Measurements from ENCODE around the gene SOX21.
"Not testable (repeated sequence)": the region's sequence is repeated elsewhere in the genome, so short reads cannot be mapped to it uniquely, and the experiment has no call there.

Gene SOX21

DNA sequence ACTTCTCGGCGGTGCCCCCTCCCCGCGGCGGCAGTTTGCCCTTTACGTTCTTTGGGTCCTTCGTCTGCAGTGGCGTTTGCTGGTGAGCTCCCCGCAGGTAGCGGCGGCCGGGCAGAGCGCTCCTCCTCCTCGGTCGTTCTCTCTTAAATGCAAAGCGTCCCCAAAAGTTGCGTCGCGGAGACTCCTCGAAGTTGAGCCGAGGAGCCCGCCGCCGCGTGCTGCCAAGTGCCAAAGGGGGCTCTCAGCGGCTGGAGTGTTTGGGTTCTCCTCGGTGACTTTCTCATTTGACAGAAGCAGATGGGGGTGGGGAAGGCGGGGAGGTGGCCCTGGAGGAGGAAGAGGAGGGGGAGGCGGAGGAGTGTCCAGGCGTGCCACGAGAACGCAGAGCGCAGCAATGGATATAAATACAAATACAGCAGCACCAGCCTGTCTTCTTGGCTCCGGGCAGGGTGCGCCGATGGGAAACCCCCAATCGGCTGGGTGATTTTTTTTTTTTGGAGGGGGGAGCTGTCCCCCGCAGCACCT is at the start of gene SOX21:
Gene SOX21 (minus strand): TSS at position 259 of the 525 bp plus-strand sequence. CDS start 496 bp downstream, outside the sequence.
- peak; percentile 27 to 34 for DNase-seq

DNA sequence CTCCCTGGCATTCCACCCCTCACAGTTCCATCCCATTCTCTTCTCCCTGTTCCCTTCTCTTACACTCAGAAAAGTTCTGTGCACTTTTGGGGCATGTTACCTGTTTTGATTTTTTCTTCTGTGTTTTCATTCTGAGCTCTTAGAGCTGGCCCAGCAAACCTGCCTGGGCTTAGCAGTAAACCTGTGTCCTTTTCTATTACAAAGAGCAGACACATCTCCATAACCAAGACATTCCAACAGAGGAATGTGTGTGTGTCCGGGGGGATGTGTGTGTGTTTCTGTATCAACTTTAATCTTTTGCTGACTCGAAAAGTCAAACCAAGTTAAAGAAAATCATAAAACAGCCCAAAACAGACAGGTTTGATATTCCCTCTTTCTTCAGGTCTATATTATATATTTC is 49.1 kb upstream of the SOX21 start:
- no peak for DNase-seq

DNA sequence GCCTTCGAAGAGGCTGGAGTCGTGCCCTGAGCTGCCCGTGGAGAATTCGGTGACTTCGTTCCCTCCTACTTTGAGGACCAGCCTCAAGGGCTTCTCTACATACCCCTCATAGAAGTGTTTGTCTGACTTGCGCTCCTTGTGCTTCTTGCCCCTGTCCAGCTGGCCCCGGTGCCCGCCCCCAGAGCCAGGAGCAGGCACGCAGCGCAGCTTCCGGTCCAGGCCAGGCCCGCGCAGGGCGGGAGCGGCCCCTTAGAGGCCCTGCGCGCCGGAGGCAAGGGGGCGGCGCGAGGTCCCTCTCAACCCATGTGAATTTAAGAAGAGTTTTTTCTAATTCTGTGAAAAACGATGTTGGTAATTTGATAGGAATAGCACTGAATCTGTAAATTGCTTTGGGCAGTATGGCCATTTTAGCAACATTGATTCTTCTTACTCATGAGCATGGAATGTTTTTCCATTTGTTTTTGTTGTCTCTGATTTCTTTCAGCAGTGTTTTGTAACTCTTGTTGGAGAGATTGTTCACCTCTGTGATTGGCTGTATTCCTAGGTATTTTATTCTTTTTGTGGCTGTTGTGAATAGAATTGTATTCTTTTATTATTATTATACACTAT is 46.9 kb upstream of the SOX21 start:
- DNase-seq, result no peak

DNA sequence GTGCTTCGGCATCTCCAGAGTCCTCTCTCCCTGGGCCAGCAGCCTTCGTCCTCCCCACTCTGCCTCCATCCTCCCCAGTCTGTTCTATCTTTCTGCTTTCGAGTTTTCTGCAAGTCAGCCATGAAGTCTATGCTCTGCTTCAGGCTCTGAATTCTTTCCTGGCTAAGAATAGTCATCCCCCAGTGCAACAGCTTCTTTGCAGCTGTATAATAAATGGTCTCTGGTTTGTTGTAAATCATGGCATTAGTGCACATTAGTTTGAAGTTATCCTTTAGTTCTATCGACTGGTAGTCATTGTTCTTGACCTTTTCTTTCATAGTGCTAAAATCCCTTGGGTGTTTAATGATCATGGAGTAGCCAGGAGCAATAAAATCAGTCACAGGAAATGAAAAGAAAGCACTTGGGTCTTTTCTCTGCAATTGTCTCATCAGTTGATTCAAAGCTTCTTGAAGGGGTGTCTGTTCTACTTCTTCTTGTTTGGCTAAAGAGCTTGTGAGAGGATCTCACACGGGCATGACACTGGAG is 46.2 kb upstream of the SOX21 start:
- no peak for DNase-seq

DNA sequence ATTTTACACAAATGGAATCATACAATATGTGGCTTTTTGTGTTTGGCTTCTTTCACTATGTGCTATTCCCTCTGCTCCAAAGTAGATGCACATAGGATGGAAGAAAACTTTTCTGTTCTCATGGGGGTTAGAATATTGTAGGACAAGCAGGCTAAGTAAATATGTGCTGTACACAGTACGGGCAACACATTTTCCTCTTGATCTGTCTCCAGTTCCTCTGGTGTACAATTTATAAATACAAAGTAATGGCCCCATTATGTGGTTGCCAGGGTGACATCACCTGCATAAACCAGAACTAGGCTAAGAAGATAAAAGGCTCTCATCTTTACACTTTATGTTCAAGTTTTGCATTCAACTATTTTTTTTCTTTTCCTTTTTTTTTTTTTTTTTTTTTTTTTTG is 41.0 kb upstream of the SOX21 start:
- no peak for DNase-seq

DNA sequence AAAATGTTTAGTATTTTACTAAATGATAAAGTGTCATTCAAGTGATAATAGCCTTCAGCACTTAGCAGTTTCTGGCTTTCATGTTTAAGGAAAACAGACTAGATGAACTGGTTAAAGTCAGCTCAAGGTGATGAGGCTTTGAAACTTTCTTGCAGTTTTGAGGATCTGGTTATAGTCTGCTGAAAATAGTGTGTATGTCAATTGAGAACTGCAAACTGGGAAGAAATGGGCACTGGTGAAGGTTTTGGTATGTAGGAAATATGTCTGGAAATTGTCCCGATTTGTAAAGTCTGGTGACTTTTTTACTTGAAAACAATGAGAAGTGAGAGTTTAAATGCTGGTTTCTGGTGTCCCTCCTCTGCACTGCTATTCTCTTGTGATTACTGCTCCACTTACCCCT is 36.8 kb upstream of the SOX21 start:
- no peak for DNase-seq

DNA sequence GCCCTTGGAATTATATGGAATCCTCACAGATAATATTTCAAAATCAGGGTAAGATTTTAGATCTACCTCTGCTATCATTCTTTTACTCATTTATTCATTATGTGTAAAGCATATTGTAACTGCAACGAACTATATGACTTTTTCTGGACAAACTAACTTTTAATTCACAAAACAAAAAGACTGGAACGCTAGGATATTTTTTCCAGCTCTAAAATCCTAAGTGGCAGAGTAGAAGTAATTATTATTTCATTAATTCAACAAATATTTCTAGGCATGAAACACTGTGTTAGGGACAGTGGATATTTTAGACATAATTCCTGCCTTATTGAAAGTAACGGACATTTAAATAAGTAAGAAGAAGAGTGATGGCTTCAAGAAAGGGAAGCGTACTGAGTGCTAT is 26.9 kb upstream of the SOX21 start:
- DNase-seq, result no peak

DNA sequence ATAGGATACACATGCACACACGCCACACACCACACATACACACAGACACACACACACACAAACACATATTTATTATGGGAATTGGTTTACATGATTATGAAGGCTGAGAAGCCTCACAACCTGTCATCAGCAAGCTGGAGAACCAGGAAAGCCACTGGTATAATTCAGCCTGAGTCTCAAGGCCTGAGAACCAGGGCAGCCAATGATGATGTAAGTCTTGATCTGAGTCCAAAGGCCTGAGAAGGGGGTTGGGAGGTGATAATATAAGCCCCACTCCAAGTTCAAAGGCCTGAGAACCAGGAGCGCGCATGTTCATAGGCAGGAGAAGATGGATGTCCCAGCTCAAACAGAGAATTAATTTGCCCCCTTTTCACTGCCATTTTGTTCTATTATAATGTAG is 18.7 kb upstream of the SOX21 start:
- no peak for DNase-seq

DNA sequence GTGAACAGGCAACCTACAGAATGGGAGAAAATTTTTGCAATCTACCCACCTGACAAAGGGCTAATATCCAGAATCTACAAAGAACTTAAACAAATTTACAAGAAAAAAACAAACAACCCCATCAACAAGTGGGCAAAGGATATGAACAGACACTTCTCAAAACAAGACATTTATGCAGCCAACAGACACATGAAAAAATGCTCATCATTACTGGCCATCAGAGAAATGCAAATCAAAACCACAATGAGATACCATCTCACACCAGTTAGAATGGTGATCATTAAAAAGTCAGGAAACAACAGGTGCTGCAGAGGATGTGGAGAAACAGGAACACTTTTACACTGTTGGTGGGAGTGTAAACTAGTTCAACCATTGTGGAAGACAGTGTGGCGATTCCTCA is 17.6 kb upstream of the SOX21 start:
- DNase-seq, result not testable (repeated sequence)

DNA sequence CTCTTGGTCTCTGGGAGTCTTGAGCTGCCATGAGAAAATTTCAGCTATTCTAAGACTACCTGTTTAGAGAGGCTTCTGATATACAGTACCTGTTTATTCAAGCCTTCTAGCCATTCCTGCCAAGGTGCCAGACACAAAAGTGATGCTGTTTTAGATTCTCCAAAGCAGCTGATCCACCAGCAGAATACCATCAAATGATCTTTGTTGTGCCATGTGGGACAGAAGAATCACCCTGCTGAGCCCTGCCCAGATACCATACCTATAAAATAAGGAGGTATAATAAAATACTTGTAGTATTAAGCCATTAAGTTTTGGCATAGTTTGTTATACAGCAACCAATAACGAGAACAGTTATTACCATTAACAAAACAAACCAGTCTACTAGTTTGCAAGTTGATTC is 14.1 kb upstream of the SOX21 start:
- DNase-seq, result no peak

DNA sequence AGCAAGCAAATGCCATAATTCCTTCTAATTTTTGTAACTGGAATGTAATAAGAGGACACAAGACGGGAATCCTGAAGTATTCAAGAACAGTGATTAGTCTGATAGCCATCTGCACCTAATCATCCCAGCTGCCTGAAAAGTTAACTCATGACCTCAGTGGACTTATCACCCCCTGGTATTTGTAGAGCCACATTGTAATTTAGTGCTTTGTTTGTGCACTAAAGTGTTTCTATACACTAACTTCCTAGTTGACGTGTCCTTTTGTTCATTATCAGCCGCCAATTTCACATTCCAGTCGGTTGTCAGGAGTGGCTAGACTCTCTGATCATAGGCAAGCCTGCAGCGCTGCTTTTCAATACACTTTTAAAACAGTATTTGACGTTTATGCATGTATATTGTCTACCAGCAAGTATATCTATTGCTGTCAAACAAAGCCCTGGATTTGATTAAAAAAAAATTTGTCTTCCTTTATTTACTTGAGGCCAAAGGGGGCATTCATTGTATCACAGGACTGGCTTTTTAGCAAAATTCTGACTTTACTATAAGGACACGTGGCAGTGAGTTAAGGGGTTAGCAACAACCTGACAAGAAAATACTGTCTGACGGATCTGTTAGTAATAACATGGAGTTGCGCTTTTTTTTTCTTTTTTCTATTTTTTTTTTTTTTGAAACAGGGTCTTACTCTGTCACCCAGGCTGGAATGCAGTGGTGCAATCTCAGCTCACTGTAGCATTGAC is 10.4 kb upstream of the SOX21 start:
- no peak for DNase-seq

DNA sequence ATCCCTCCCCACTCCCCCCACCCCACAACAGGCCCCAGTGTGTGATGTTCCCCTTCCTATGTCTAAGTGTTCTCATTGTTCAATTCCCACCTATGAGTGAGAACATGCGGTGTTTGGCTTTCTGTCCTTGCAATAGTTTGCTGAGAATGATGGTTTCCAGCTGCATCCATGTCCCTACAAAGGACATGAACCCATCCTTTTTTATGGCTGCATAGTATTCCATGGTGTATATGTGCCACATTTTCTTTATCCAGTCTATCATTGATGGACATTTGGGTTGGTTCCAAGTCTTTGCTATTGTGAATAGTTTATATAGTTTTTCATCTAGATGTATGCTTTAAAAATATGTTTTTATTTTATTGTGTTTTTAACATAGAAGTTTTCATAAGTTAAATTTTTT is 6.4 kb upstream of the SOX21 start:
- DNase-seq, result not testable (repeated sequence)

DNA sequence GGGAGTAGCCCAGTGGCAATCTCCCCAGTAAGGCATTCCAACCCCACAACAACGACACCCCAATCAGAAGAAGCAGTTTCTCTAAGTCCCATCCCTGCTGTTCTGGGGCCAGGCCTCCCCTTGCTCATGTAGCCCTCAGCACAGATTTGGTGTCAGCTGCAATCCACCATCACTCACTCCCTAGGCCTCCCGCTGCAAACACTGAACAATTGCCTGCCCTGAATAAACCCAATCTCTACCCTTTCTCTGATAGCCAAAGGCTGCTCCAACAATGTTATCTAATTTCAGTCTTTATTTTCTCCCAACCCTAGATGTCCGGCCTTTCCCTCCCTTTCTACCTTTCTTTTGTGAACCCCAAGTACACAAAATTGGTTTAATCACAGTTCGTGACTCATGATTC is 5.6 kb upstream of the SOX21 start:
- DNase-seq, result no peak

DNA sequence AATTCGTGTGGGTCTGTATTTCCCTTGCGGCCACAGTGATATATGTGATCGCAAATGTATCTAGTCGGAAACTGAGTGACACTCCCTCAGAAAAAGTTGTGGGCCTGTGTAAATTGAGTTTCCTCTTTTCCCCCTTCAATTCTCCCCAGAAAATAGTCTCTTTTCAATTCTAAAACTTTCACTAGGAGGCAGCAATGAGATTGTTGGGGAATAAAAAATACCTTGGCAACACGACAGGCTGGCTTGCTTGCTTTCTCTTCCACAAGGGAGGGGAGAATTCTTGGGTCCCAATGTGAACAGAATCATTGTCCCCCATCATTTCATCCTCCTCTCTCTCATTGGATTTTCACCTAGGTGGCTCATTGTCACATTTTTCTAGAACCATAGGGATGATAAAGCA is 3.7 kb upstream of the SOX21 start:
- DNase-seq, result no peak

DNA sequence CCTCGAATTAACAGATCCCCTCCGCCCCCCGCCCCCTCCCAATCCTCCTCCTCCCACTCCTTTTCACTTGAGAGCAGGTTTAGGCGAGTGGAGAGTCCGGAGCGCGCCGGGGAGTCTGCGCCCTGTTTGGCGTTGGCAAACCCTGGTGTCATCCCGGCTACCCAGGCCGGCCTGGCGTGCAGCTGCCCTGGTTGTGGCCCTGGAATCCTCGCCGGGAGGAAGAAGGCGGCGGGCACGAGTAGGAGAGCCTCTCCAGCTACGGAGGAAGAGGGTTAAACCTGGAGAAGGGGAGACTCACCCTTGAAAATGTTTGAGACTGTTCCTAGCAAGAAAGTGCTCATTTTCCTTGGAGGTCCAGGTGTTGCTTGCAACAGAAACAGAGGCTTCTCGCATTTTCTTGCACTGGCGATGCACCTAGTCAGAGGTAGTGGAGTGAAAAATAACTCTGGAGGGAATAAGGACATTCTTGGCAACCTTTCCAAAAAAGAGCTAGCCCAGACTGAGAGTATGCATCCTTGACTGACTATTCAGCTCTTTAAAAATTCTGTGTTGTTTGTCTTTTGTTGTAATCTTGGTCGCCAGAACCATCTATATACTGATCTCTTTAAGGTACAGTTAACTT is 1.3 kb upstream of the SOX21 start:
- DNase-seq, result no peak

DNA sequence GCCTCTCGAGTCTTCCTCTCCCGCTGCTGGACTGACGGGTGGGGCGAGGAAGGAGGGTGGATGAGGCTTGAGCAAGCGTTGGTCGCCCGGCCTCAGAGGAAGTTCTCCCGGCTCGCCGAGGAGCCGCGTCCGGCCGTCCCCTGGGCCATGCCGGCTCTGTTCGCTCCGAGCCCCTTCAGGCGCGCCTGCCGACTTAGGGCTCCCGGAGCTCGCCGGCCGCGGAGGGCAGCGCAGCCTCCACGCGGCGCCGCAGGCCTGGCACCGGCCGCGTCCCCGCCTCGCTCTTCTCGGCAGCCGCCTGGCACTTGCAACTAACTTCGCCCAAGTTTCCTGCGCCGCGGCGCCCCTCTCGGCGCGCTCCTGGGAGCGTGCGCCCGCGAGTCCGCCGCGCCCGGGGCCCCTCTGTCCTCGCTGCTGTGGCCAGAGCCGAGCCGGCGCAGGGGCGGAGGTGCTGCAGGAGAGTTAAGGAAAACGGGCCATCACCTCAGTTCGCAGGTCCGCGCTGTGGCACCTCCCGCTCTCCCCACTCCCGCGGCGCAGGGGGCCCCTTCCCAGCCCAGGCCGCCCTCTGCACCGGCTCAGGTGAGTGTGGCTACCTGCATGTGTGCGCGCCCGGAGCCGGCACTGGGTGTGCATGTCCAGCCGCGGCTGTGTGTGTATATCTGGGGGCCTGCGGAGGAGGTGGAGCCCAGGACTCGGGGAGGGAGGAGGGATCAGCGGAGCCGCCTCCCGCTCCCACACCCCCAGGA is 641 bp upstream of the SOX21 start:
- DNase-seq, result no peak

DNA sequence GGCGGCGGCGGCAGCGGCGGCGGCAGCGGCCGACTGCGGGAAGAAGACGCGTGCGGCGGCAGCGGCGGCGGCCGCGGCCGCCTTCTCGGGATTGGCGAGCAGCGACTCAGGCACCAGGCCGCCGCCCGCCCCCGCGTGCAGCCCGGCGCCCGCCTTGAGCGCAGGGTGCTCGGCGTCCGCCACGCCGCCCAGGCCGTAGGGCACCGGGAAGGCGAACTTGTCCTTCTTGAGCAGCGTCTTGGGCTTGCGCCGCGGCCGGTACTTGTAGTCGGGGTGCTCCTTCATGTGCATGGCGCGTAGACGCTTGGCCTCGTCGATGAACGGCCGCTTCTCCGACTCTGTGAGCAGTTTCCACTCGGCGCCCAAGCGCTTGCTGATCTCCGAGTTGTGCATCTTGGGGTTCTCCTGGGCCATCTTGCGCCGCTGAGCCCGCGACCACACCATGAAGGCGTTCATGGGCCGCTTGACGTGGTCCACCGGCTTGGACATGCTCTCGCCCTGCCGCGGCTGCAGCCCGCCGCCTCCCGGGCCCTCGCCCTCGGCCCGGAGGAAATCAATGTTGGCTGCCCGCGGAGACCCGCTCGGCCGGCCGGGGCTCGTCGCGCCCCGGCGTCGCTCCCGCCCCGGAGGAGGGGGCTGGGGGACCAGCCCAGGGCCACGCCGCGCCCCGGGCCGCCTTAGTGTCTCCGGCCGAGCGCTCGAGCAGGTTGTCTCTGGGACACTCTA is 621 bp downstream of the SOX21 start:
- DNase-seq, result peak in 1 of 2 experiments; percentile 56

DNA sequence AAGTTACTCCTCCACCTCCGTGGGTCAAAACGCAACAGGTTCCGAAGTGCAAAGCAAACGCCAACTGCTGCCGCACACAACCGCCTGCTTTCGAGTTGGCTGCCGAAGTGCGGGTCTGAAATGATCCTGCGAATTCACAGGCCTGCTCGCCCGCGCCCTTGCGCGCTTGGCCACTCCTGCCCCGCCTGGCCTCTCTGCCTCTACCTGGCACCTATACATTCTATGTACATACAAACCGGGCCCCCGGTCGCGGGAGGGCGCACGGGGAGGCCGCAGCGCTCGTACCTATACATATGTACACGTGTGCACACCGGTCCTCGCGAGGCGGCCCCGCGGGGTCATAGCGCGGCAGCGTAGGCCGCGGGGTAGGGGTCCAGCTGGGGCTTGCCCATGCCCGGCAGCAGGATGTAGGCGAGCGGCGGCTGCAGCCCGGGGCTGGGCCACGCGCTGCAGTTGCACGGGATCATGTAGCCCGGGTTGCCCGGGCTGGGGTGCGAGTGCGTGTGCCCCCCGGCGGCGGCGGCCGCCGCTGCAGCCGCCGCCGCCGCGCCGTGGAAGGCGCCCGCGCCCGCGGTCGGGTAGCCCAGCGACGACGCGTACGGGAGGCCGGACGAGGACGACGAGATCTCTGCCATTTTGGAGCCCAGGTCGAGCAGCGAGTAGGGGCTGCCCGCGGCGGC is 1.3 kb downstream of the SOX21 start:
- peak; percentile 60 to 73 for DNase-seq

DNA sequence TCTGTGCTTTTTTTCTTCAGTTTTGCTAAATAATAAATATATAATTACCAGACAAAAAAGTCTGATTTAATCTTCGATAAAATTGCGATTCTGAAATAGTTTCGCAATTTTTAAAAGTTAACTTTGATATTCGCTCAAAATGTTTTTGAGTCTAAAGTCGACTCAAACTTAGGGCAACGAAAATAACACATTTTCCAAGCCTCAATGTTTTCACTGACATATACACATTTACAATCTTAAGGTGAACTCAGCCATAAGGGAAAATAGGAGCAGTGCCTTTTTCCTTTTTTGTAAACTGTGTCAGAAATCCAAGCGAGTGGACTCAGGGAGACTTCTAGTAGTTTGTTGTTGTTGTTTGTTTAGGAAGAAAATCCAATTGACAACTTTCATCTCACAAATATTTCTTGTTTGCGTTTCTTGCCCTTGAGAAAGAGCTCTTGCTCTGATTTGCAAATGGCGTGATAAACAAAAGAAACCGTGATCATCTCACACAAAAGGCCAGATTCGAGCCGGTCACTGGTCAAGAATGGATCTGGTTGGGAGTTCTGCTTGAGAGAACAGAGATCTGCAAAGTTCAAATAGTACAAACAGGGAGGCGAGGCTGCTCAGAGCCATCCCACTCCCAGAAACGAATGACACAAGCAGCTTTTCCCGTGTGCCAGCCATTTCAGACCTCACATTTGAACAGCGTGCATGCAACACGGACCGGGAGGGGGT is 2.1 kb downstream of the SOX21 start:
- peak; percentile 23 to 37 for DNase-seq

DNA sequence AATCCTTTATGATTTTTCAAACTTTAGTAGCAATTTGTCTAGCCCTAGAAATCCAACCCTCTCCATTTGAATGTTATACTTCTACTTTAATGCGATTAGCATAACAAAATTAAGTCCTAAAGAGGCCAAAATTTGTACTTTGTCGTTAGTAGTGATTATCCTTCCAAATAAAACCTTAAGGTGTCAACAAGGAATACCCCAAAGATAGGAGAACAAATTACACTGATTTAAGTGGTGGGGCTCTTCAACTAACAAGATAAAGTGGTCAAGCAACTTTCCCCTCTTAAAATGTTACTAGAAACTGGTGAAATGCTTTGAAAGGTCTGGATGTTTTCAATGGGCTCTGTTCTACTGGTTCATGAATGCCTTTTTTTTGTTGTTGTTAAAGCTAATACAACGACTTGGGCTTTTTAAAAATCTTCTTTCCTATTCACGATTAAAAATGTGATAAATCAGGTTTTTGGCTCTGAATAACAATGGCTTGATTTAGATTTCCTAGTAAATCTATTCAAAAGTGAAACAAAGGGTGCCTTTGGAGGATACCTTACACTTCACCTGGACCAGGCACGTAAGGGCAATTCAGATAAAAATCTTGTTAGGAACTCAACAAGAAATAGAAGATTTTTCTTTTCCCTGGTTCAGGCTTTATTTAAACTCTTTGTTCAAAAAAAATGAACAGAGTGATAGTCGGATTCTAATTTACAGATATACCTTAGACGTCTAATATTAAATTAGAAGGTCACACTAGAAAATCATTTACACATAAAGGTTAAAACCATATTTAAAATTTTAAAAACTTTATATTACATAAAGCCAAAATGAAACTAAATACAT is 3.1 kb downstream of the SOX21 start:
- no peak for DNase-seq

All from SHP77 (cell line).